ENCODE data around the gene VSTM4. TPM values are rescaled to one million over a fixed set of nuclear protein-coding genes. Genes with fewer than 3 reads are reported as not detected.

Gene VSTM4
- total RNA-seq, 3 donors from 2014 or later (not counting 1 experiment from before 2014, with no cell fraction given), result 0.38 to 0.57 (median 0.45) TPM

DNA sequence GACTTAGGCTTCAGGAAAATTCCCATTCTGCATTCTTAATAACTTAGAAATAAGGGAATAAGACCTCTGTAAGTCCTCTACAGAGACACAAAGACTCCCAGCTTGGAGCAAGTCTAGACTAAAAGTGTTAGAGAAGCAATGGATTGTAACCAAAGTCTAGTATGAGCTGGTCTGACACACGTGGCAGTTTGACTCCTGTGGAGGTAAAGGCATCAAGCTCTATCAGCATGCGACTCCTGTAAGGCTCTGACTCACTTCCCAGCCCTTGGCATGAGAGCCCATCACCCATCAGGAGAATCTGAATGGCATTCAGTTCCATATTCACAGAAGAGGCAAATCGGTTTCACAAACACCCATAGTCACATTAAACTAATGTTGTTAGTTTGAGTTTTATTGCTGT lies 4.4 kb upstream of the VSTM4 start:
- Histone ChIP-seq H3K9me3 (ENCODE audit: control insufficient read depth, insufficient read depth, low read length) (no peaks in the 10 kb centered on the region), H3K27ac (ENCODE audit: low read length) (no peak overlapping the region), H3K36me3 (ENCODE audit: control insufficient read depth, insufficient read depth, low read length) (no peaks in the 10 kb centered on the region), H3K27me3 (ENCODE audit: control insufficient read depth, insufficient read depth, low read length) (peaks cover 9% of the 10 kb centered on the region), H3K4me1 (ENCODE audit: control insufficient read depth, insufficient read depth, low read length) (peaks cover 11% of the 10 kb centered on the region), H3K4me3 (ENCODE audit: low read length) (no peak overlapping the region)
- Mint-ChIP-seq H3K36me3 (no peaks in the 10 kb centered on the region), H3K27me3 (ENCODE audit: low read depth in 2 of 2) (peaks cover 13% of the 10 kb centered on the region in 2 donors), H3K9me3 (no peaks in the 10 kb centered on the region), H3K27ac (no peak overlapping the region), H3K4me3 (no peak overlapping the region), H3K4me1 (no peaks in the 10 kb centered on the region)
- WGBS (ENCODE audit: insufficient coverage), result 61% methylated on average over 2 of the region's 3 CpGs
- ATAC-seq (no peak), DNase-seq (no peak)
- TF ChIP-seq, protein P1, sequence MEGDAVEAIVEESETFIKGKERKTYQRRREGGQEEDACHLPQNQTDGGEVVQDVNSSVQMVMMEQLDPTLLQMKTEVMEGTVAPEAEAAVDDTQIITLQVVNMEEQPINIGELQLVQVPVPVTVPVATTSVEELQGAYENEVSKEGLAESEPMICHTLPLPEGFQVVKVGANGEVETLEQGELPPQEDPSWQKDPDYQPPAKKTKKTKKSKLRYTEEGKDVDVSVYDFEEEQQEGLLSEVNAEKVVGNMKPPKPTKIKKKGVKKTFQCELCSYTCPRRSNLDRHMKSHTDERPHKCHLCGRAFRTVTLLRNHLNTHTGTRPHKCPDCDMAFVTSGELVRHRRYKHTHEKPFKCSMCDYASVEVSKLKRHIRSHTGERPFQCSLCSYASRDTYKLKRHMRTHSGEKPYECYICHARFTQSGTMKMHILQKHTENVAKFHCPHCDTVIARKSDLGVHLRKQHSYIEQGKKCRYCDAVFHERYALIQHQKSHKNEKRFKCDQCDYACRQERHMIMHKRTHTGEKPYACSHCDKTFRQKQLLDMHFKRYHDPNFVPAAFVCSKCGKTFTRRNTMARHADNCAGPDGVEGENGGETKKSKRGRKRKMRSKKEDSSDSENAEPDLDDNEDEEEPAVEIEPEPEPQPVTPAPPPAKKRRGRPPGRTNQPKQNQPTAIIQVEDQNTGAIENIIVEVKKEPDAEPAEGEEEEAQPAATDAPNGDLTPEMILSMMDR (IDR thresholded peaks at IDR 0.05), result no peak
- intact Hi-C loops (cut with micrococcal nuclease), result no loop called here

DNA sequence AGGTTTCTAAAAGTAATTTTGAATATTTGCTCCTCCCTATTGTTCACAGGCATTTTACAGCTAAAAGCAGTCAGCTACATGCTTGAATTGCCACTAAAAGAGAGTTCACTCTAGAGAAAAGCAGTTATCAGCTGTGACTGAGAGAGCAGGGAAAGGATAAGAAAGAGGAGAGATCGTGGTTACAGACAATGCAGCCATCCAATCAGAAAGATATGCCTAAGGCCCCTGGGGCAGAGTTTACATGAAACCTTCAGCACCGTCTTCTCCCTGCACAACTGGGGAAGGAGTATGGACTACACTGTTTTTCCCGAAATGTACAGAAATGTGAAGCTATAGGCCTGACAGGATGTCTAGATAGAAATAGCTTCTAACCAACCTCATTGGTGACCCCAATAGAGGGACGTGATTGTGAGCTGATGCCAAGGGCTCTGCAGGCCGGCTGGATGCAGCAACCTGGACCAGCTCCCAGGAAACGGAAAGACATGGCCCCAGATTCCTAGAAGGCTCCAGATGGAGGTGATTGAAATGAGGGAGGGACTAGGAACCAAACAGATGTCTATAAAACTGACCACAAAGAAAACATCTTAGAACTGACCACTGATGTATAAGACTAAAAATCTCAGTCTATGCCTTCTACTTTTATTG lies 3.2 kb upstream of the VSTM4 start:
- no peak for ATAC-seq
- no peaks in the 10 kb centered on the region for H3K4me1 Mint-ChIP-seq
- Histone ChIP-seq H3K27ac (ENCODE audit: low read length) (no peak overlapping the region), H3K27me3 (ENCODE audit: control insufficient read depth, insufficient read depth, low read length) (peaks cover 10% of the 10 kb centered on the region), H3K4me1 (ENCODE audit: control insufficient read depth, insufficient read depth, low read length) (peaks cover 13% of the 10 kb centered on the region), H3K36me3 (ENCODE audit: control insufficient read depth, insufficient read depth, low read length) (no peaks in the 10 kb centered on the region), H3K9me3 (ENCODE audit: control insufficient read depth, insufficient read depth, low read length) (no peaks in the 10 kb centered on the region), H3K4me3 (ENCODE audit: low read length) (no peak overlapping the region)
- intact Hi-C loops (cut with micrococcal nuclease), result no loop called here
- no peaks in the 10 kb centered on the region for H3K36me3 Mint-ChIP-seq
- no peak overlapping the region for H3K27ac Mint-ChIP-seq
- TF ChIP-seq, protein P1 (IDR thresholded peaks at IDR 0.05), result no peak
- H3K4me3 Mint-ChIP-seq, result no peak overlapping the region
- 86% methylated on average over 6 of the region's 6 CpGs for whole genome bisulfite sequencing (ENCODE audit: insufficient coverage)
- H3K27me3 Mint-ChIP-seq (ENCODE audit: low read depth in 2 of 2), result peaks cover 12 to 15% of the 10 kb centered on the region in 2 donors
- H3K9me3 Mint-ChIP-seq, result no peaks in the 10 kb centered on the region
- DNase-seq, result no peak

DNA sequence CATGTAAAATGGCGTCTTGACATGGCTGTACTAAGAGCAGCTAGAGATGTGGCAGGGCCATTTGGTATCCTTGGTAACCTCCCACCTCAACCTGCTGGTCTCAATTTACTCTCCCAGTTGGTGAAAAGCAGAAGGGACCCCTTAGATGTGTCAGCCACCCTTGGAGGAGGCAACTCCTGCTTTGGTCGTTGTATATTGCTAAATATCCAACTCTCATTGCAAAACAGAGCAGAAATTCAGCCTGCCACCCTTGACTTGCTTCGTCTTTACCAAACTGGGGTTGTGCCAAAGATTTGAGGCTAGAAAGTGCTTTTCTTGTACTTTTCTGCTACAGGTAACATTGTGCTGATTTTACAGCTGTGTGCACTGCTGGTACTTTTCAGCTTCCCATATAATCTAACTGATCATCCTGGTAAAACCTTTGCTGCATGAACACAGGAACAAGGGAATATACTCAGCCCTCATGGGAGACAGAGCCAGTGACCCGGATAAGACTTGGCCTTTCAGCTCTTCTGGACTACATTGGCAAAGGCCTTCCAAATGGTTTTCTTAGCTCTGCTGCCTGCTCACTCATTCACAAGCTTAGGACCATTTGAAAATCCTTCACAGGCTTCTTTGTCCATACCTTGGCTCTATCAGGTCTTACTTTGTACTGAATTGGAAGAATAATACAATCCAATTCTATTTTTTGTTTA lies 2.2 kb upstream of the VSTM4 start:
- WGBS (ENCODE audit: insufficient coverage), result 86% methylated on average over 4 of the region's 4 CpGs
- H3K27me3 Mint-ChIP-seq (ENCODE audit: low read depth in 2 of 2), result peaks cover 12 to 15% of the 10 kb centered on the region in 2 donors
- H3K36me3 Mint-ChIP-seq, result no peaks in the 10 kb centered on the region
- no peak overlapping the region for H3K27ac Mint-ChIP-seq
- intact Hi-C loops (cut with micrococcal nuclease), result no loop called here
- no peaks in the 10 kb centered on the region for H3K9me3 Mint-ChIP-seq
- no peak overlapping the region for H3K4me3 Mint-ChIP-seq
- no peak for ATAC-seq
- no peak overlapping the region for H3K27ac ChIP-seq (ENCODE audit: low read length)
- no peak for DNase-seq
- peaks cover 10% of the 10 kb centered on the region for H3K27me3 ChIP-seq (ENCODE audit: control insufficient read depth, insufficient read depth, low read length)
- TF ChIP-seq, protein P1 (IDR thresholded peaks at IDR 0.05), result no peak
- peaks cover 13% of the 10 kb centered on the region for H3K4me1 ChIP-seq (ENCODE audit: control insufficient read depth, insufficient read depth, low read length)
- no peak overlapping the region for H3K4me3 ChIP-seq (ENCODE audit: low read length)
- no peaks in the 10 kb centered on the region for H3K36me3 ChIP-seq (ENCODE audit: control insufficient read depth, insufficient read depth, low read length)
- no peaks in the 10 kb centered on the region for H3K9me3 ChIP-seq (ENCODE audit: control insufficient read depth, insufficient read depth, low read length)
- H3K4me1 Mint-ChIP-seq, result no peaks in the 10 kb centered on the region
